HS-5 (cell line): ENCODE measurements around the gene CSHL1.
"Not testable (repeated sequence)": the region's sequence is repeated elsewhere in the genome, so short reads cannot be mapped to it uniquely, and the experiment has no call there.

Experiments used
- DNase-seq: peaks from one replicate; pipeline ENCODE4 v3.0.0-alpha.2; 2012; ENCODE audit warnings: low read depth

Gene CSHL1

GRCh38 chr17:63940584-63940983, 29.5 kb upstream of the CSHL1 start:
- no peak for DNase-seq

GRCh38 chr17:63939884-63940283, 28.8 kb upstream of the CSHL1 start:
- DNase-seq, result no peak

DNA sequence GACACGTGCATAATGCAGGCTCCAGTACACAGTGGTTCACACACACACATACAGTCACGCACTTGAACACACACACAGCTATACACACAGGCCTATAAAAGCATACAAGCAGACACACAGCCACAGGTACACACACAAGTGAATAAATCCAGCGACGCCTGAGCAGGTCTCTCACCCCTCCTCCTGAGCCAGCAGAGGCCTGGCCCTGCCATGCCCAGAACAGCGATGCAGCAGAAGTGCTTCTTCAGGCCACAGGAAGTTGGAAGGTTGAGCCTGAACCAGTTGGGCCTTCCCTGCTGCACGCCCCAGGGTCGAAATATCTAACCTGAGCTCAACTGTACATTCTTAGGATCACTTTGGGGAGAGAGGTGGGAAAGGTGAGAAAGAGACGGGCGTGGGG, 28.3 kb upstream of the CSHL1 start:
- no peak for DNase-seq

DNA sequence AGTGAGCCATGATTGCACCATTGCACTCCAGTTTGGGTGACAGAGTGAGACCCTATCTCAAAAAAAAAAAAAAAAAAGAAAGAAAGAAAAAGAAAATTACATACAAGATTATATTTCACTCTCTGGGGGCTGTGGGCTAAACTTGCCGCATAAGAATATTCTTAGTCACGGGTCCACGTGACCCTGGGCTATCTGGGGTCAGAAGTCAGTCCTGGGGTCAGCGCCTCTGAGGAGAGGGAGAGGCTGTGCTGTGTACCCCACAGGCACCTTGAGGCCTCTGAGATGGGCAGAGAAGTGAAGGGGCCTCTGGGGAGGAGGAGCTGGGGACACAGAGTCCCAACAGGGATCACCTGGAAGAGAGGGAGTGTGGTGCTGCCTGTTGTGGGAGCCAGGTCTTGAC, 26.9 kb upstream of the CSHL1 start:
- DNase-seq, result no peak

GRCh38 chr17:63937319-63937718, 26.3 kb upstream of the CSHL1 start:
- DNase-seq, result no peak

- no peak for DNase-seq
Observed at GRCh38 chr17:63934183-63935112, 23.4 kb upstream of the CSHL1 start.

DNA sequence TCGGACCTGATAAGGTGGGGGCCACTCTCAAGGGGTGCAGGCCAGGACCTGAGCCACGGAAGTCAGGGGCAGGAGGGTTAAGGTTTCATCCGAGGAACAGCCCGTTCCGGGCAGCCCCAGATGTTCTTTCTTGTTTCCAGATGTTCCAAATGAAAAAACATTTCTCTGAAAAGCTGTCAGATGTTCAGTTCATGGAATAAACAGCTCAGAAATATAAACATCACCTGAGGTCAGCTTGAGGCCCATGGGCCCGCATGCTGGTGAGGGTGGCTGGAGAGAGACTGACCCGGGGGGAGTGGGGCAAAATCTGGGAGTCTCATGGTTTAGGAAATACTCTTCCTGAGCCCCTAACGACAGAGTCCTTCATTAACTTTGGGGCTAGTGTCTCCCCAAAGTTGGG, 22.5 kb upstream of the CSHL1 start:
- no peak for DNase-seq

- no peak for DNase-seq
Observed at GRCh38 chr17:63932721-63933120, 21.7 kb upstream of the CSHL1 start.

DNA sequence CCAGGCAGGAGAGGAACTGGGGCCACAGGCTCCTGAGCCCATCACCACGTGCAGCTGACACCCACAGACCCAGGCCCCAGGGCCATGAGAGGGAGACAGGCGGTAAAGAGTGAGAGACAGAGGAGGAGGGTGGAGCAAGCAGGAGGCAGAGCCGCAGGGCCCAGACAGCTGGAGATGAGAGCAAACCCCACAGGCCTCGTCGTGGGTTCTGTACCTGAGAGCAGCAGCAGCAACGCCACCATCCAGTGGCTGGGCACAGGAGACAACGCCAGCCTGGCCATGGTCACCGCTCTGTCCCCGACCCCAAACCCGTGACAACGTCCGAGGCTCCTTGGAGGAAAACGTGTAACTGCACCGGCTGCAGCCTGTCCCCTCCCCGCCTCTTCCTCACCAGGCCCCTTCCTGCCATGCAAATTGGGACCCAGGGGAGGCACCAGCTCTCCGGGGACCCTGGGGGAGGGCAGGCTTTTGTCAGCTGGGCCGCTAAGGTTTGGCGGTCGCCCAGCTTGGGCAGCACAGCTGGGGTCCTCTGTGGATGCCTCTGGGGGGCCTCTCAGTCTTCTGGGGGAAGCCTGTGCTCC, 21.0 kb upstream of the CSHL1 start, which contains the start of gene CD79B:
Gene CD79B (minus strand): TSS at position 351 of the 581 bp plus-strand sequence. CDS start 70 bp downstream, at position 281.
- DNase-seq, result no peak

DNA sequence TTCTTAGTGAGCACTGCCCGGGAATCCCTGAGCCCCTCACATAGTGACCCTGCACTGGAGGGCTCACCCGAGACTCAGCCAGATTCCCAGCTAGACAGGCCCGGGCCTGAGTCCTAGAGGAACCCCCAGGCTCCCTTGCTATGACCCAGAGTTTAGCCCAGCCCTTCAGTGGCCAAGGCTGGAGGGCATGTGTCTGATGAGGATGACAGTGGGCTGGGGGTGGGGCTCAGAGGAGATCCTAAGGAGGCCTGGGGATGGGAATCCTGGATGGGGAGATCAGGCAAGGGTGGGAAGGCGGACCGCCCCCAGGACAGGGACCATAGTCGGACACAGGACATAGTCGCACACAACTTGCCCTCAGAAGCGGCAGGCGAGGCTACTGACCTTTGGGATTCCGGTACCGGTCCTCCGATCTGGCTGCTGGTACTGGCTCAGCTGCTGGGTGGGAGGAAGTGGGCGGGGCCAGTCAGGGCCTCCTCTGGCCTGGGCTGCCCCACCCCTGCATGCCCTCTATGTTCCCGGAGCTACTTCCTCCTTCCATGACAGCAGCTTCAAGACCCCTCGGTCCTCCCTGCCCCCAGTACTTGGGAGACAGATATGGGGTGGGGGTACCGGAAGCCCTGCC, 20.0 kb upstream of the CSHL1 start:
- no peak for DNase-seq

- no peak for DNase-seq
Observed at GRCh38 chr17:63929860-63930766, 19.1 kb upstream of the CSHL1 start.

DNA sequence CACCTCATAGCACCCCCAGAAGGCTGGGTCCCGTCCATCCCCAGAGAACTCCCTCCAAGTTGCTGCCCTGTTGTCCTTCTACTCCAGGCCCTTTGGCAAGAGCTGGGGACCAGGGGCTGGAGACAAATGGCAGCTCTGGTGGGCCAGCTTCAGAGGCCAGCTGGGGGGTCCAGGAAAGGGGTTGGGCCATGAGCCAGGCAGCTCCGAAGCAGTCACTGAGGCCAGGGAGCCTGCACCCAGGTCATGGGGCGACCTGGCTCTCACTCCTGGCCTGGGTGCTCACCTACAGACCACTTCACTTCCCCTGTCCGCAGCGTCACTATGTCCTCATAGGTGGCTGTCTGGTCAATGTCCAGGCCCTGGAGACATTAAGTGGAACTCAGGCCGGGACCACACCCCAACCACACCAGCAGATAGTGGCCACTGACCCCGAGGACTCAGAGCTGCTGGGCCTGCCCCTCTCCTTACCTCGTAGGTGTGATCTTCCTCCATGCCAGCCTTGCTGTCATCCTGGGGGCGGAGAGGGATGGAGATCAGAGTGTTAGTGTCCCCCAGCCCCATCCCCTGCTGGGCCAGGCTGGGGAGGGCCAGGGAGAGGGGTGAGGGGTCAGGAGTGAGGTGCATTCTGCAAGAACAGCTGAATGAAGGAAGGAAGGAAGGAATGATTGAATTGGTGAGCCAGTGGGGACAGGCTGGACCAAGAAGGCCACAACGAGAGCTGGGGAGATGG, 18.1 kb upstream of the CSHL1 start:
- DNase-seq, result no peak

DNA sequence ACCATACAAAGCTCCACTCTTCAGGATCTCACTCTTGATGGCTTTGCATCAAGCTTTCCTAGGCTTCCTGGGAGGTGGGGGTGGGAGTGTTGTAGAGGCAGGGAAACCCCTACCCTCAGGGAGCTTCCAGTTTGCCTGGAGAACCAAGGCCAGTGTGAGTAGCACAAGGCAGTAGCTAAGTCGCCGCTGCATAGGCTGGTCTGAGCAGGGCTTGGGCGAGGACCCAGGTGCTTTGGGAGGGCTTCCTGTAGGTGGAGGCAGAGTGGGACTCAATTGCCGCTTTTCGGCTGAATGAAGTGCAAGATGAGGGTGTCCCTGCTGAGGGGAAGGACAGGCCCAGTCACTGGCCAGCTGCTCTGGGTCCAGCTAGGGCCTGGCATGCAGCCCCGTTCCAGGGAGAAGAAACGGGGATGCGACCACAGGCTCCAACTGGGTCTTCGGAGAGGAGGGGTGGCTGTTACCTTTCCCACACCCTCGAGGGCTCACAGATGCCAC, 17.2 kb upstream of the CSHL1 start:
- DNase-seq, result no peak

- DNase-seq, result no peak
Observed at GRCh38 chr17:63927464-63928171, 16.6 kb upstream of the CSHL1 start.

- no peak for DNase-seq
Observed at GRCh38 chr17:63926164-63926563, 15.1 kb upstream of the CSHL1 start.

DNA sequence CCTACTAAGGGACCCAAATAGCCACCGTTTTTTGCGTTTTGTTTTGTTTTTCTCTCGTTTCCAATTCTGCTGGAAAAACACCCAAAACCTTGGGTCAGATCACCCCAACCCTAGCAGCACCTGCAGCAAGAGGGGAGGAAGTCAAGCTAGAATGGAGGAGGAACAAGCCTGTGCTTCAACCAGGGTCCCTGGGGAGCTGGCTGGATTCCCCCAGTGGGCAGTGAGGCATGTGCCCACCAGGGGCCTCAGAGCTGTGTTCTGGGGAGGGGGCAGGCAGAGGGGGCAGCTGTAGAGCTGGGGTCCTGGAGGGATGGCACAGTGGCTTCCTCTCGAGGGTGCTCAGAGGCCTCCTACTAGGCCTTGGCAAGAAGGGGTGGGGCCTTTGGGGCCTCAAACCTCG, 14.6 kb upstream of the CSHL1 start:
- DNase-seq, result no peak

- not testable (repeated sequence) for DNase-seq
Observed at GRCh38 chr17:63922402-63922801, 11.3 kb upstream of the CSHL1 start.

DNA sequence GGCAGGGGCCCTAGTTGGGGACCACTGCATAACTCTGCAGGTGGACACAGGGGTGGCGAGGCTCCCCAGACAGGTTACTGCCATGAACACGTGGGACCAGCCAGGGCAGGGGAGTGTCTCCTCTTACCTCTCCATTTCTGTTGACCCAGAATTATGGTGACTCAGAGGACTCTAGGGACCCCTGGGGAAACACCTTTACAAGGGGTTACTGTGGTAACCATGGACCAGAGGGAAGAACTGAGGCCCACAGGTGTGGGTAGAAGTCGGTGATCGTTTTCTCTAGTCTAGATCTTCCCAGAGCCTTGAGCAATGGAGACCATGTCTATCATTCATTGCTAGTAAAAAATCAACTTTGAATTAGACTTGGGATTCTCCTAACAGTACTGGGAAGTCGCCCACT, 9.7 kb upstream of the CSHL1 start:
- DNase-seq, result not testable (repeated sequence)

DNA sequence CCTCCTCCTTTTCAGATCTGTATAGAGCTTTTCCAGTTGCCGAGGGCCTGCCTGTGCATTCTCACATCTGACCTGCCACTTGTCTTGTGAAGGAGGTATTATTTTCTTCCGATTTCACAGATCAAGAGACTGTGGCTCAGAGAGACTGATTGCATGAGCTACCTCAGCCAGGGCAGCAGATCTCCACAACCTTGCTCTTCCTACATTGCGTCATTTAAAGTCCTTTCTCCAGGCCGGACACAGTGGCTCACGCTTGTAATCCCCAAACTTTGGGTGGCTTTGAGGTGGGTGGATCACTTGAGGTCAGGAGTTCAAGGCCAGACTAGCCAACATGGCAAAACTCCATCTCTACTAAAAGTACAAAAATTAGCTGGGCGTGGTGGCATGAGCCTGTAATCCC, 9.0 kb upstream of the CSHL1 start:
- DNase-seq, result not testable (repeated sequence)

DNA sequence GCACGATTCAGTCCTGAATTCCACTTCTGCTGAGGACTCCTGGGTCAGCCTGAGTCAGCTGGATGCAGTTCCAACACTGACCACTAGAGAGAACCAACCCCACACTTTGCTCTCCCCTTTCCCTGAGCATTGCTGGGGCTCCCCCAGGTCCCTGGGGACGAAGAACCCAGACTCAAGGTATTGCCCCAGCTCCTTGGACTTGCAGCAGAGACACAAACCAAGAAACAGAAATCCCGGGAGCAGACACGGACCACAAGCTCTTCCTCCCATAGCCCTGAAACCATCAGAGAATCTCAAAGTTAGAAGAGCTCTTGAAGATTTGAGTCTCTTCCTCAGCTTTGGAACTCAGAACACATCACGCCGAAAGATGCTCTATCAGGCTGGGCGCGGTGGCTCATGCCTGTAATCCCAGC, 8.3 kb upstream of the CSHL1 start:
- DNase-seq, result peak; percentile 46
